Dedifferentiated amniotic fluid mesenchymal stem cell (primary cell): ENCODE data around the gene TMEM238.
A peak's percentile ranks its signal among the peaks of the same experiment; 100 is the strongest.
"Not testable (repeated sequence)": the region's sequence is repeated elsewhere in the genome, so short reads cannot be mapped to it uniquely, and the experiment has no call there.

ENCODE experiments used
- DNase-seq: peaks from one replicate; pipeline ENCODE4 v3.0.0-alpha.2; 2016; ENCODE audit errors: extremely low spot score

The TMEM238 gene

GRCh38 chr19:55339889-55340783 lies 44.0 kb downstream of the TMEM238 start:
- no peak for DNase-seq

- peak; percentile 100 for DNase-seq
Measured at GRCh38 chr19:55339105-55339888, 44.8 kb downstream of the TMEM238 start, which contains the start of gene KMT5C. Gene KMT5C, plus strand, starts transcription at chr19:55339876. Its CDS starts 2,061 bp downstream, at chr19:55341937.

GRCh38 chr19:55336101-55336500 lies 48.0 kb downstream of the TMEM238 start:
- no peak for DNase-seq

- no peak for DNase-seq
Measured at GRCh38 chr19:55333870-55334269, 50.2 kb downstream of the TMEM238 start.

DNA sequence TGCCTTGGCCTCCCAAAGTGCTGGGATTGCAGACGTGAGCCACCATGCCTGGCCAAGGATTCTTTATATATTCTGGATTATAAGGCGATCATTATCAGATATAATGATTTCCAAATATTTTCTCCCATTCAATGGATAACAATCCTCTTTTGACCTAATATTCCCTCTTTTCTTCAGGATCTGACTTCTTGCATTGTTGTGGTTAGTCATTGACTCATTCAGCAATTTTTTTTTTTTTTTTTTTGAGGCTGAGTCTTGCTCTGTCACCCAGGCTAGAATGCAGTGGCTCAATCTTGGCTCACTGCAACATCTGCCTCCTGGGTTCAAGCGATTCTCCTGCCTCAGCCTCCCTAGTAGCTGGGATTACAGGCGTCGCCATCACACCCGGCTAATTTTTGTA lies 54.3 kb downstream of the TMEM238 start:
- not testable (repeated sequence) for DNase-seq
